ENCODE results near the gene C15orf40. TPM values are rescaled to one million over a fixed set of nuclear protein-coding genes. Genes with fewer than 3 reads are reported as not detected.
"Not testable (repeated sequence)": the region's sequence is repeated elsewhere in the genome, so short reads cannot be mapped to it uniquely, and the experiment has no call there.

The C15orf40 gene
- polyA plus RNA-seq, 2 of the 4 experiments (the other 2 are of a cell fraction) = 48.0 to 55.0 TPM

GRCh38 chr15:83010709-83011270 is 649 bp downstream of the C15orf40 start (continued):
- TF ChIP-seq, protein P1, sequence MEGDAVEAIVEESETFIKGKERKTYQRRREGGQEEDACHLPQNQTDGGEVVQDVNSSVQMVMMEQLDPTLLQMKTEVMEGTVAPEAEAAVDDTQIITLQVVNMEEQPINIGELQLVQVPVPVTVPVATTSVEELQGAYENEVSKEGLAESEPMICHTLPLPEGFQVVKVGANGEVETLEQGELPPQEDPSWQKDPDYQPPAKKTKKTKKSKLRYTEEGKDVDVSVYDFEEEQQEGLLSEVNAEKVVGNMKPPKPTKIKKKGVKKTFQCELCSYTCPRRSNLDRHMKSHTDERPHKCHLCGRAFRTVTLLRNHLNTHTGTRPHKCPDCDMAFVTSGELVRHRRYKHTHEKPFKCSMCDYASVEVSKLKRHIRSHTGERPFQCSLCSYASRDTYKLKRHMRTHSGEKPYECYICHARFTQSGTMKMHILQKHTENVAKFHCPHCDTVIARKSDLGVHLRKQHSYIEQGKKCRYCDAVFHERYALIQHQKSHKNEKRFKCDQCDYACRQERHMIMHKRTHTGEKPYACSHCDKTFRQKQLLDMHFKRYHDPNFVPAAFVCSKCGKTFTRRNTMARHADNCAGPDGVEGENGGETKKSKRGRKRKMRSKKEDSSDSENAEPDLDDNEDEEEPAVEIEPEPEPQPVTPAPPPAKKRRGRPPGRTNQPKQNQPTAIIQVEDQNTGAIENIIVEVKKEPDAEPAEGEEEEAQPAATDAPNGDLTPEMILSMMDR (IDR thresholded peaks at IDR 0.05) = peak; percentile 85
- TF ChIP-seq ZFP36 (IDR thresholded peaks at IDR 0.05; ENCODE audit: borderline replicate concordance, partially characterized antibody) = no peak

DNA sequence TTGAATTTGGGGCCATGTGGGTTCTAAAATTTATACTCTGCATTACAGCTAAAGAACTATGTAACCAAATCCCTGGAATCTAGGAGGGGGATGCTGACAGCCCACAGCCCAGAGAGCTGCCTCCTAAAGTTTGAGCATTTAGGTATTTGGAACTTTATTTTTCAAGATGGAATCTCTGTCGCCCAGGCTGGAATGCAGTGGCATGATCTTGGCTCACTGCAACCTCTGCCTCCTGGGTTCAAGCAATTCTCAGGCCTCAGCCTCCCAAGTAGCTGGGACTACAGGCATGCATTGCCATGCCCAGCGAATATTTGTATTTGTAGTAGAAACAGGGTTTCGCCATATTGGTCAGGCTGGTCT is 10.8 kb downstream of the C15orf40 start:
- H3K9me3 ChIP-seq = not testable (repeated sequence)
- POLR2A ChIA-PET = interaction anchor here (0.6 kb wide), 2 partner anchors 319 to 465 kb away, joined by 3 to 6 read pairs; no protein-coding TSS in a partner anchor

DNA sequence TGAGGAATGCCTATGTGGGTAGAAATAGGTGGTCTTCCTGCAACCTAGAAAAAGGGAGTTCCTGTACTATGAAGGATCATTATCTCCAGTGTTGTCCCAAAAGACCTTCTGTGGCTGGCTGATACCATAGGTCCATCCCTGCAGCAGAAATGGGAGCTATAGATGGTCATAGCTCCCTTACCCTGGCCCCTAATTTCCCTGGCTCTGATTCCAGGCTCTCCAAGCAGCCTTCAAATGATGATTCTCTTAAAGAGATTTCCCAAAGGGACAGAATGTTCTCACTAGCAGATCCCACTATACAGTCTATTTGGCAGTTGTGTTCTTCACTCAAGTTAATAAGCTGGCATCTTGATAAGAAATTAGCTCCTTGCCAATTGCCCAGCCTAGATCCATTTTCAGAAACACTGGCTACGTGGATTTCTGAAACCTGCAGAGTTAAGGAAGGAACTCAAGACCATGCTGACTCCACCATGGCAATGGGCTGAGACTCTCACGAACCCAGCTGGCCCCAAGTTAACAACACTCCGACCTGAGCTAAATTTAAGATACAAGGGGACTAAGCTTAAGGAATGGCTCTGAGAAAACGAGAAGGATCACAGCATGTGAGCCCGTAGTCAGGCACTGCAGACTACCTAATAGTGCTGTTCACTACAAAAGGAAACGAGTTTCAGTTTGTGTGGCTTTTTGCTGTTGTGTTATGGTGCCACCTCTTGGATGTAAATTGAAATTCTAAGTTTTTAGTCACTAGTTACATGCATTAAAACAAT is 11.4 kb downstream of the C15orf40 start:
- Histone ChIP-seq H3K4me3 (peak overlapping the region; percentile 30; the same call in 2 of the 3 replicates), H3K9me3 (no peaks in the 10 kb centered on the region), H3K27ac (peak overlapping the region; percentile 46 to 61; a peak in 4 of 6 replicates), H3K4me1 (peaks cover 4% of the 10 kb centered on the region; the same call in 1 of the 3 replicates), H3K4me2 (peak overlapping the region; percentile 73)
- ATAC-seq (peak; percentile 87 to 88), FAIRE-seq (peak; percentile 63), DNase-seq (ENCODE audit: low read depth in 1 of 2, low spot score in 1 of 2) (peak; percentile 54 to 69)
- 17% methylated on average over 6 of the region's 6 CpGs for WGBS (ENCODE audit: missing lambda C conversion rate)
- CTCF ChIA-PET = interaction anchor here (0.6 to 6.4 kb wide), 52 partner anchors 8 to 575 kb away, joined by 3 to 48 read pairs (median 4); partner anchors contain the start of genes AP3B2, C15orf40, CPEB1 and RAMAC
- POLR2A ChIA-PET = interaction anchor here (0.6 kb wide), 2 partner anchors 250 to 464 kb away, joined by 3 read pairs; no protein-coding TSS in a partner anchor
- TF ChIP-seq CBX8 (IDR thresholded peaks at IDR 0.05) (no peak), RAD21 (conservative IDR thresholded peaks at IDR 0.05 in 1 of 2, IDR thresholded peaks at IDR 0.05 in 1 of 2) (peak; percentile 86 to 90), CHD2 (IDR thresholded peaks at IDR 0.05; ENCODE audit: low read length, partially characterized antibody) (no peak), SMC3 (IDR thresholded peaks at IDR 0.05) (peak; percentile 63), EHMT2 (IDR thresholded peaks at IDR 0.05; ENCODE audit: low read depth) (no peak), CBX2 (IDR thresholded peaks at IDR 0.05; ENCODE audit: borderline replicate concordance, low read depth) (no peak)
- TF ChIP-seq, protein P1 (IDR thresholded peaks at IDR 0.05) = peak; percentile 88
- TF ChIP-seq, protein P2, sequence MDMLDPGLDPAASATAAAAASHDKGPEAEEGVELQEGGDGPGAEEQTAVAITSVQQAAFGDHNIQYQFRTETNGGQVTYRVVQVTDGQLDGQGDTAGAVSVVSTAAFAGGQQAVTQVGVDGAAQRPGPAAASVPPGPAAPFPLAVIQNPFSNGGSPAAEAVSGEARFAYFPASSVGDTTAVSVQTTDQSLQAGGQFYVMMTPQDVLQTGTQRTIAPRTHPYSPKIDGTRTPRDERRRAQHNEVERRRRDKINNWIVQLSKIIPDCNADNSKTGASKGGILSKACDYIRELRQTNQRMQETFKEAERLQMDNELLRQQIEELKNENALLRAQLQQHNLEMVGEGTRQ (IDR thresholded peaks at IDR 0.05) = no peak

More for the DNA sequence above, 10.8 kb downstream of the C15orf40 start:
- WGBS (ENCODE audit: missing lambda C conversion rate) = 89% methylated on average over 3 of the region's 3 CpGs
- not testable (repeated sequence) for DNase-seq (ENCODE audit: low read depth in 1 of 2, low spot score in 1 of 2); FAIRE-seq; H3K4me1 ChIP-seq; H3K4me3 ChIP-seq; H3K27ac ChIP-seq
- peak overlapping the region; percentile 73 for H3K4me2 ChIP-seq
- peak in 1 of 2 experiments; percentile 26; a peak in 3 of 6 replicates for ATAC-seq
- CTCF ChIA-PET = interaction anchor here (0.7 to 6.4 kb wide), 42 partner anchors 9 to 574 kb away, joined by 3 to 48 read pairs (median 4); partner anchors contain the start of genes AP3B2, C15orf40, CPEB1 and RAMAC

GRCh38 chr15:82999426-82999825 is 12.0 kb downstream of the C15orf40 start:
- WGBS (ENCODE audit: missing lambda C conversion rate) = 81% methylated on average over 6 of the region's 6 CpGs
- ChIA-PET CTCF (interaction anchor here (0.7 to 6.4 kb wide), 26 partner anchors 11 to 575 kb away, joined by 3 to 48 read pairs (median 4); partner anchors contain the start of genes AP3B2, C15orf40, CPEB1 and RAMAC), POLR2A (no interaction called here)
- DNase-seq (ENCODE audit: low read depth in 1 of 2, low spot score in 1 of 2) (no peak), FAIRE-seq (no peak), ATAC-seq (peak in 1 of 2 experiments; percentile 32; a peak in 2 of 6 replicates)
- Histone ChIP-seq H3K4me1 (peaks cover 4% of the 10 kb centered on the region; the same call in 1 of the 3 replicates), H3K9me3 (no peaks in the 10 kb centered on the region), H3K4me2 (no peak overlapping the region), H3K4me3 (no peak overlapping the region), H3K27ac (no peak overlapping the region)
- no peak for TF ChIP-seq FOSB (CRISPR knock-in tag; IDR thresholded peaks at IDR 0.05)
- TF ChIP-seq RFX5 (IDR thresholded peaks at IDR 0.05) = no peak
- TF ChIP-seq JUNB (IDR thresholded peaks at IDR 0.05) = no peak
- TF ChIP-seq, protein P2 (IDR thresholded peaks at IDR 0.05) = no peak
- TF ChIP-seq CBX8 (IDR thresholded peaks at IDR 0.05) = no peak
- no peak for TF ChIP-seq RNF2 (IDR thresholded peaks at IDR 0.05; ENCODE audit: borderline replicate concordance, low read depth)

All from A549 (cell line).